Measurements from ENCODE around the gene LRP8.

- TF ChIP-seq CTCF (IDR thresholded peaks at IDR 0.05): no peak
- peak; percentile 94 to 98 for TF ChIP-seq POLR2AphosphoS5 (IDR thresholded peaks at IDR 0.05; ENCODE audit: insufficient read depth in 1 of 2, low read depth in 1 of 2)
- peak in 1 of 2 donors; percentile 62 for TF ChIP-seq POLR2A (IDR thresholded peaks at IDR 0.05)
These were observed 89.4 kb downstream of the LRP8 start, which contains the start of gene MAGOH for GRCh38 chr1:53238197-53239155.
